Effector memory CD4-positive, alpha-beta T cell (primary cell): Measurements from ENCODE around the gene GZMA.

Source experiments
- DNase-seq, 3 donors: peaks; one replicate each; pipeline ENCODE4 v3.0.0-alpha.2; 2020
- H3K27ac ChIP-seq: 2 replicates; pipeline ENCODE4 v1.7.0; 2013; ENCODE audit warnings: mild to moderate bottlenecking, low read length, moderate library complexity; ENCODE audit not compliant: insufficient read depth, poor library complexity, severe bottlenecking
- H3K27me3 ChIP-seq: replicated peaks from 2 replicates; pipeline ENCODE4 v1.7.0; 2013; ENCODE audit warnings: mild to moderate bottlenecking, low read length; ENCODE audit not compliant: insufficient read depth, control insufficient read depth, poor library complexity, severe bottlenecking
- H3K36me3 ChIP-seq: 2 replicates; pipeline ENCODE4 v1.7.0; 2013; ENCODE audit warnings: mild to moderate bottlenecking, low read length, moderate library complexity; ENCODE audit not compliant: control insufficient read depth, insufficient read depth
- H3K4me1 ChIP-seq: 2 replicates; pipeline ENCODE4 v1.7.0; 2013; ENCODE audit warnings: low read length, mild to moderate bottlenecking; ENCODE audit not compliant: control insufficient read depth, insufficient read depth, poor library complexity, severe bottlenecking
- H3K4me3 ChIP-seq: 2 replicates; pipeline ENCODE4 v1.7.0; 2013; ENCODE audit warnings: low read length, low read depth, mild to moderate bottlenecking; ENCODE audit not compliant: insufficient read depth, poor library complexity, severe bottlenecking
- H3K9me3 ChIP-seq: 2 replicates; pipeline ENCODE4 v1.7.0; 2013; ENCODE audit warnings: mild to moderate bottlenecking, low read length, moderate library complexity; ENCODE audit not compliant: control insufficient read depth

The GZMA gene

DNA sequence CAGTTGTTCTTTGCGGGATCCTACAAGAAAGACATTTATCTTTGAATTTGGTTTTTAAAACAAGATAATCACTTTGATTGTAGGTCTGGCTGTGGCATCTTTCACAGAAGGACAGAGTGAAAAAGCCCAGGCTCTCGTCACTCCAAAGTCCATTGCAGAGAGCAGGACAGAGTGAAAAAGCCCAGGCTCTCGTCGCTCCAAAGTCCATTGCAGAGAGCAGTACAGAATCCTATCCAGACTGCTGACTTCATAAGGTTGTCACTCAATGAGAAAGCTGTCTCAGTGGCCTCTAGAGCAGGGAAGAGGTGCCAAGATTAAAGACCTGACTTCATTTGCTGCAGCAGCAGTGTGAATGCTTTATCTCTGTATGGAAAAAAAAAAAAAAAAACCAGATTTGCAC lies 41.2 kb downstream of the GZMA start:
- no peaks in the 10 kb centered on the region for H3K27me3 ChIP-seq
- H3K9me3 ChIP-seq: no peaks in the 10 kb centered on the region
- H3K27ac ChIP-seq: no peak overlapping the region
- no peak for DNase-seq
- peaks cover 3% of the 10 kb centered on the region for H3K4me1 ChIP-seq
- H3K36me3 ChIP-seq: no peaks in the 10 kb centered on the region
- H3K4me3 ChIP-seq: no peak overlapping the region

DNA sequence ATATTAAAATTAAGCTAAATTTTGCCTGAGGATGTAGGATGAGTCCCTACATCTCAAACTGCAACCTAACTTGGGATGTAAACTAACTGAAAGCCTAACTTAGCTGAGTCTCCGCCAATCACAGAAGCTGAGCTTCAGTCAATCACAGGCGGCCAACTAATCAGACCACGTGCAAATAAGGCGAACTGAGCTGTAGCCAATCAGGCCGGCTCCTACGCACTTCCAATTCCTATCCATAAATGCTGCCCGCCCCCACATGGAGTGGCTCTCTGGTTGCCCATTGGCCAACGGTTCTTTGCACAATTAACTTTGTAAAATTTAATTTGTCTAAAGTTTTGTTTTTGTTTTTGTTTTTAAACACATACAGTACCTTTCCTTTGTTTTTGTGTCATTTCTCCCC lies 43.6 kb downstream of the GZMA start:
- no peaks in the 10 kb centered on the region for H3K9me3 ChIP-seq
- H3K4me3 ChIP-seq: no peak overlapping the region
- H3K27me3 ChIP-seq: no peaks in the 10 kb centered on the region
- no peaks in the 10 kb centered on the region for H3K36me3 ChIP-seq
- H3K27ac ChIP-seq: no peak overlapping the region
- peaks cover 3% of the 10 kb centered on the region for H3K4me1 ChIP-seq
- no peak for DNase-seq

DNA sequence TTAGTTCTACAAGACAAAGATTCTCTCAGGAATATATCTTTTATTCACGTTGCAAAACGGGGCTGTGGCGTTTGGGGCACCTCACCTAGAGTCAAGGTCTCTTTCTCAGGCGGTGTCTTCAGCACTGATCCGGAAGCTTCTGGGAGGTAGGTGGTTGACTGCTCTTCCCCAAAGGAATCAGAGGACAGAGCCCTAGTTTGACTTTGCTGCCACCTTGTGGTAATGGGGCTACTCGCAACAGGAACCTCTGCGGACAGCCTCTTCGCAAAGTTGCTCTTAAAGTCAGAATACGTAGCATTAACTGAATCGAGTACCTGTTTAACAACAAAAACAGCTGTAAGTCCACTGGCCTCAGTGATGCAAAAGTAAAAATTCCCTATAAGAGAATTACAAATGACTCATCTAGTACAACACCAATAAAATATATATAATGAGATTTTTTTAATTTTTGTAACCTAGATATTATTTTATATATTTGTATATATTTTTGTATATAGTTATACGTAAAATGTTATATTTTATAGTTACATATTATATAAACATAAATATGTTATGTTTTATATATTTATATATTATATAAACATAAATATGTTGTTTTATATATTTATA lies 44.2 kb downstream of the GZMA start:
- Histone ChIP-seq H3K9me3 (no peaks in the 10 kb centered on the region), H3K27me3 (no peaks in the 10 kb centered on the region), H3K4me1 (peaks cover 3% of the 10 kb centered on the region), H3K36me3 (no peaks in the 10 kb centered on the region), H3K27ac (no peak overlapping the region), H3K4me3 (no peak overlapping the region)
- peak; percentile 65 to 78 (median 67) for DNase-seq

DNA sequence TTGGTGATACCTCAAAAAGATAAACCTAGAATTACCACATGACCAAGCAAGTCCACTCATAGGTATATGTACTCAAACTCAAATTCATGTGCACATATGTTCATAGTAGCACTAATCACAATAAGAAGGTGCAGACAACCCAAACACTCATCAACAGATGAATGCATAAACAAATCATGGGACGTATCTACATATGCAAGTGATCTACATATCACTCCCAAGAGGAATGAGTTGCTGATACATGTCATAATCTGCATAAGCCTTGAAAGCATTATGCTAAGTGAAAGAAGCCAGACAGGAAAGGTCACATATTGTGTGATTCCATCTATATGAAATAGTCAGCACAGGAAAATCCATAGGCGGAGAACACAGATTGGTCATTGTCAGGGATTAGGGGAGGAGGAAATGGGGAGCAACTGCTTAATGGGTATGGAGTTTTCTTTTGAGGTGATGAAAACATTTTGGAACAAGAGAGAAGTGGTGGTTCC lies 46.9 kb downstream of the GZMA start:
- DNase-seq: no peak
- no peaks in the 10 kb centered on the region for H3K36me3 ChIP-seq
- H3K4me3 ChIP-seq: no peak overlapping the region
- no peaks in the 10 kb centered on the region for H3K27me3 ChIP-seq
- peaks cover 3% of the 10 kb centered on the region for H3K4me1 ChIP-seq
- H3K27ac ChIP-seq: no peak overlapping the region
- no peaks in the 10 kb centered on the region for H3K9me3 ChIP-seq

- DNase-seq: no peak
- no peaks in the 10 kb centered on the region for H3K4me1 ChIP-seq
- H3K36me3 ChIP-seq: no peaks in the 10 kb centered on the region
- no peaks in the 10 kb centered on the region for H3K9me3 ChIP-seq
- no peak overlapping the region for H3K4me3 ChIP-seq
- H3K27ac ChIP-seq: no peak overlapping the region
- no peaks in the 10 kb centered on the region for H3K27me3 ChIP-seq
These were observed 49.7 kb downstream of the GZMA start for GRCh38 chr5:55151923-55152842.

DNA sequence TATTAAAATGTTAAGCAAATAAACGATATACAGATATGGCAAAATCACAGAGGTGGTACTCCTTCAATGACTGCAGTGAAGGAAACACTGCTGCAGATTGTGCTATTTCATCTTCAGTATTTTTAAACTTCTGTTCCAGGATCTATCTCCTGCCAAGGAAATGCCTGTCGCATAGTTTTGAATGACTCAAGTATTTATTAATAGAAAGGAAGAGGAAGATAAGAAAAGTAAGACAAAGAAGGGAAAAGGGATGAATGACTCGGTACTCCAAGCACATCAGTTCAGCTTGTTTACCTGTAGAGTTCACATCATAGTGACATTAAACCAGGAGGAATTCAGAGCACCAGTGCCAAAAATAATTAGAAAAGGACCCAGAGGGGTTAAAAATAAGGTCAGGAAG lies 52.4 kb downstream of the GZMA start:
- Histone ChIP-seq H3K4me3 (no peak overlapping the region), H3K4me1 (no peaks in the 10 kb centered on the region), H3K36me3 (no peaks in the 10 kb centered on the region), H3K27ac (no peak overlapping the region), H3K9me3 (no peaks in the 10 kb centered on the region), H3K27me3 (peaks cover 2% of the 10 kb centered on the region)
- DNase-seq: no peak
